Nephron (organoid): Measurements from ENCODE around the gene SMAD7.

ENCODE experiments used
- H3K27ac Mint-ChIP-seq, 3 experiments: 2 replicates each; pipeline ENCODE4 v1.8.0; 2020; ENCODE audit warnings: mixed read lengths in 3 of 3, mild to moderate bottlenecking in 2 of 3, moderate library complexity in 1 of 3
- H3K27me3 Mint-ChIP-seq: 2 replicates; pipeline ENCODE4 v1.8.0; 2021; ENCODE audit warnings: low read depth, mild to moderate bottlenecking, moderate library complexity, mixed read lengths
- H3K36me3 Mint-ChIP-seq: 2 replicates; pipeline ENCODE4 v1.8.0; 2020; ENCODE audit warnings: low read depth, mixed read lengths
- H3K4me1 Mint-ChIP-seq: 2 replicates; pipeline ENCODE4 v1.8.0; 2020; ENCODE audit warnings: mixed read lengths
- H3K4me3 Mint-ChIP-seq, 3 experiments: 2 replicates each; pipeline ENCODE4 v1.8.0; 2020; ENCODE audit warnings: mild to moderate bottlenecking in 3 of 3, mixed read lengths in 3 of 3, moderate library complexity in 2 of 3
- H3K9me3 Mint-ChIP-seq: 2 replicates; pipeline ENCODE4 v1.8.0; 2020; ENCODE audit warnings: mixed read lengths
- TF ChIP-seq, protein P1 (sequence below), 3 experiments: fragments of 200-600 bp; sonication (generic); IDR thresholded peaks; one replicate each; pipeline ENCODE4 v1.5.0; 2021; ENCODE audit warnings: antibody characterized with exemption in 3 of 3; ENCODE audit not compliant: unreplicated experiment in 3 of 3

Gene SMAD7

DNA sequence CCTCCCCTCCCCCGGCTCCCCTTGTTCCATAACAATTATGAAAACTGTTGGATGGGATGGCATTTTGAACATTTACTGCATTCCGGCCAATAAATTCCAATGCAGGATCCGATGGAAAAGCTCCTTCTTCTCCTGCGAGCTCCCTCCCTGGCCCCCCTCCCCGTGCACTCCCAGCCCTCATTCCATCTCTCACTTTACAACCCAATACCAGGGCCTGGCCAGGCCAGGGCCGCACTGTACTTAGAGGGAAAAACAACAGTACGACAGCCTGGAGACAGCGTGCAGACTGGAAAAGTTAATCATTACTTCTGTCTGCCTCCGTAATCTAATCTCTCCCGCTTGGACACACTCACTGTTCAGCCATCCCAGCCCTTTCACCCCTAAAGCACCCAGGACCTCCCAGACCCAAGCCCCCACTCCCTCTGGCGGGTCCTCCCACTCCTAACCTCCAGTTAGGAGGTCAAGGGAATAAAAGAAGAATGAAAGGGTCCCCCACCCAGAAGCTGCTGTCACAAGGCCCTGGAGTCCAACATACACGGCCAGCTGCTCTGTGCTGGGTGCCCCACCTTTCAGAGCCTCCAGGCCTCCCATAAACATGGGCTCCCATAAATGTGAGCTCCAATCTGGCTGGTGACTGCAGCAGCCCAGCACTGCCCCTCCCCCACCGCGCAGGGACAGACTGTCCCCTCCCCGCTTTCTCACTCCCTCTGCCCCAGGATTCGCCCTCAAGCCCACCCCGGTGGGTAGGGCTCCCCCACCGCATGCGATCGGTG is 20.6 kb downstream of the SMAD7 start:
- H3K27ac Mint-ChIP-seq = peak overlapping the region; percentile 90 to 97 (median 94)
- peak overlapping the region; percentile 72 to 76 (median 75) for H3K4me3 Mint-ChIP-seq
- TF ChIP-seq, protein P1, sequence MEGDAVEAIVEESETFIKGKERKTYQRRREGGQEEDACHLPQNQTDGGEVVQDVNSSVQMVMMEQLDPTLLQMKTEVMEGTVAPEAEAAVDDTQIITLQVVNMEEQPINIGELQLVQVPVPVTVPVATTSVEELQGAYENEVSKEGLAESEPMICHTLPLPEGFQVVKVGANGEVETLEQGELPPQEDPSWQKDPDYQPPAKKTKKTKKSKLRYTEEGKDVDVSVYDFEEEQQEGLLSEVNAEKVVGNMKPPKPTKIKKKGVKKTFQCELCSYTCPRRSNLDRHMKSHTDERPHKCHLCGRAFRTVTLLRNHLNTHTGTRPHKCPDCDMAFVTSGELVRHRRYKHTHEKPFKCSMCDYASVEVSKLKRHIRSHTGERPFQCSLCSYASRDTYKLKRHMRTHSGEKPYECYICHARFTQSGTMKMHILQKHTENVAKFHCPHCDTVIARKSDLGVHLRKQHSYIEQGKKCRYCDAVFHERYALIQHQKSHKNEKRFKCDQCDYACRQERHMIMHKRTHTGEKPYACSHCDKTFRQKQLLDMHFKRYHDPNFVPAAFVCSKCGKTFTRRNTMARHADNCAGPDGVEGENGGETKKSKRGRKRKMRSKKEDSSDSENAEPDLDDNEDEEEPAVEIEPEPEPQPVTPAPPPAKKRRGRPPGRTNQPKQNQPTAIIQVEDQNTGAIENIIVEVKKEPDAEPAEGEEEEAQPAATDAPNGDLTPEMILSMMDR (IDR thresholded peaks at IDR 0.05; ENCODE audit: unreplicated experiment in 3 of 3) = no peak
- H3K36me3 Mint-ChIP-seq = peaks cover 13% of the 10 kb centered on the region
- no peaks in the 10 kb centered on the region for H3K27me3 Mint-ChIP-seq
- no peaks in the 10 kb centered on the region for H3K9me3 Mint-ChIP-seq
- peaks cover 96% of the 10 kb centered on the region for H3K4me1 Mint-ChIP-seq

DNA sequence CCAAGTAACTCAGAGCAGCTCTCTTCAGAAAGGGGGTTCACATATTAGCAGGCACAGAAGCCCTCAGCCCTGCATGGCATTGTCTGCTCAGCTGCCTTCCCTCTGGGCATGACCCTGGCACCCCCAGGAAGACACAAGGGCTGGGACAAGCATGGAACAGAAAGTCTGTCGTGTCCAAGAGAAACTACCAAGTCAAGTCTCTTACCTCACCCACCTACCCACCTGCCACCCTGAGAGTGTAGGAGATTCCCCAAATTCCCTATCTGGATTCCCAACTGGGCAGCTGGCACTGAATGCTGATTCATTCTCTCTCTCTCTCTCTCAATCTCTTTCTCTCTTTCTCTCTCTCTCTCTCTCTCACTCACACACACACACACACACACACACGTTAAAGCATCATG is 21.6 kb downstream of the SMAD7 start:
- Mint-ChIP-seq H3K27ac (peak overlapping the region; percentile 90 to 97 (median 94)), H3K4me3 (peak overlapping the region; percentile 49 to 76 (median 72)), H3K9me3 (no peaks in the 10 kb centered on the region), H3K4me1 (peaks cover 96% of the 10 kb centered on the region), H3K27me3 (no peaks in the 10 kb centered on the region), H3K36me3 (peaks cover 7% of the 10 kb centered on the region)
- TF ChIP-seq, protein P1 (IDR thresholded peaks at IDR 0.05; ENCODE audit: unreplicated experiment in 3 of 3) = no peak

DNA sequence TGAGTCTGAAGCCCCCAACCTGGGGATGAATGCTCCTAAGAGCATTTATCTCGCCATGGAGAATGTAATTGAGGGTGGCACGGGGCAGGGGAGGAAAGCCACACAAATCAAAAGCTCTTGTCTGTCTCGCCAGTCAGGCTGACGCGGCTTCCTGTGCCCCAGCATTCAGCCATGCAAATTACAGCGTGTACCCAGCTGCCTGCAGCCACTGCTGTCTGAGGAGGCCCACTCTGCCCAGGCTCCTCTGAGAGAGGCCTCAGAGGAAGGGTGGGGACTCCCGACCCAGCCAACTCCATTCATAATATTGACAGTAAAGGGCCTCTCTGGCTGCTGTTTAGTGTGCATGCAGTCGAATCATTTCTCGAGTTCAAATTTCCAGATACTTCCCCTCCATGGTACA is 22.0 kb downstream of the SMAD7 start:
- peak overlapping the region; percentile 90 to 97 (median 94) for H3K27ac Mint-ChIP-seq
- TF ChIP-seq, protein P1 (IDR thresholded peaks at IDR 0.05; ENCODE audit: unreplicated experiment in 3 of 3) = no peak
- H3K4me3 Mint-ChIP-seq = peak overlapping the region; percentile 49 to 76 (median 72)
- H3K4me1 Mint-ChIP-seq = peaks cover 96% of the 10 kb centered on the region
- H3K36me3 Mint-ChIP-seq = peaks cover 7% of the 10 kb centered on the region
- H3K9me3 Mint-ChIP-seq = no peaks in the 10 kb centered on the region
- H3K27me3 Mint-ChIP-seq = no peaks in the 10 kb centered on the region

- Mint-ChIP-seq H3K4me3 (peak overlapping the region; percentile 32 to 54 (median 46)), H3K4me1 (peaks cover 98% of the 10 kb centered on the region), H3K27ac (peak overlapping the region; percentile 90 to 97 (median 94)), H3K36me3 (peaks cover 6% of the 10 kb centered on the region), H3K27me3 (no peaks in the 10 kb centered on the region), H3K9me3 (no peaks in the 10 kb centered on the region)
- TF ChIP-seq, protein P1 (IDR thresholded peaks at IDR 0.05; ENCODE audit: unreplicated experiment in 3 of 3) = no peak
Observed at GRCh38 chr18:48927286-48928080, 23.3 kb downstream of the SMAD7 start.

DNA sequence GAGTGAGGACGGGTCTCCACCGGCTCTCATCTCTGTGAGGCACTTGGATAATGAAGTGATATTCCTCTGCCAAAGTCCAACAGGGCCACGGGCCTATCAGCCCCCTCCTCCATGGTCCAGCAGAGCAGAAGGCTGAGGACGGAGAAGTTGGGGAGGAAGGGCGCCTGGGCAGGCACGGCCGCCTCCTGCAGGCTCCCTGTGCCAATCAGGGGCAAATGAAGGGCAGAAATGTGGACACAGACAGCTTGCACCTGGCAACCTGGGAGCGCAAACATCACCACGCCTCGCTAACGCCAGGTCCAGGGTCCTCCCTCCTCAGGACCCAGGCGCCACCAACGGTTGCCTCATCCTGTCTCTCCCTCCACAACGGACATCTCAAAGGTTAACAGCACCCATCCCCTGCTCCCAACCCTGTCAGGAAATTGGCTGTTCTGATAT is 24.3 kb downstream of the SMAD7 start:
- peak overlapping the region; percentile 32 to 54 (median 37) for H3K4me3 Mint-ChIP-seq
- peaks cover 3% of the 10 kb centered on the region for H3K36me3 Mint-ChIP-seq
- H3K27ac Mint-ChIP-seq = peak overlapping the region; percentile 90 to 97 (median 94)
- TF ChIP-seq, protein P1 (IDR thresholded peaks at IDR 0.05; ENCODE audit: unreplicated experiment in 3 of 3) = no peak
- H3K27me3 Mint-ChIP-seq = no peaks in the 10 kb centered on the region
- peaks cover 95% of the 10 kb centered on the region for H3K4me1 Mint-ChIP-seq
- no peaks in the 10 kb centered on the region for H3K9me3 Mint-ChIP-seq
